HG02623 (cell line): ENCODE results near the gene AKNA.
"Not testable (repeated sequence)": the region's sequence is repeated elsewhere in the genome, so short reads cannot be mapped to it uniquely, and the experiment has no call there.

Source experiments
- ATAC-seq: cut with Tn5 transposase; IDR thresholded peaks from one replicate; pipeline ENCODE4 v1.9.1; 2021; ENCODE audit warnings: moderate library complexity; ENCODE audit not compliant: unreplicated experiment

The AKNA gene

GRCh38 chr9:114341991-114342390, 45.8 kb downstream of the AKNA start:
- ATAC-seq = no peak

GRCh38 chr9:114341152-114341830, 46.5 kb downstream of the AKNA start:
- ATAC-seq = no peak

- ATAC-seq = no peak
These were observed 48.5 kb downstream of the AKNA start for GRCh38 chr9:114339130-114339908.

- ATAC-seq = no peak
These were observed 49.6 kb downstream of the AKNA start for GRCh38 chr9:114338187-114338586.

- no peak for ATAC-seq
These were observed 50.9 kb downstream of the AKNA start for GRCh38 chr9:114336699-114337395.

GRCh38 chr9:114336157-114336556, 51.6 kb downstream of the AKNA start:
- no peak for ATAC-seq

GRCh38 chr9:114335745-114336144, 52.0 kb downstream of the AKNA start:
- no peak for ATAC-seq

GRCh38 chr9:114334490-114334889, 53.3 kb downstream of the AKNA start:
- ATAC-seq = no peak

- ATAC-seq = not testable (repeated sequence)
These were observed 54.1 kb downstream of the AKNA start for GRCh38 chr9:114333718-114334117.

- ATAC-seq = not testable (repeated sequence)
These were observed 55.2 kb downstream of the AKNA start for GRCh38 chr9:114332474-114333040.

GRCh38 chr9:114331229-114332195, 56.3 kb downstream of the AKNA start:
- ATAC-seq = not testable (repeated sequence)

GRCh38 chr9:114330636-114331035, 57.1 kb downstream of the AKNA start:
- ATAC-seq = no peak

GRCh38 chr9:114329625-114330022, 58.2 kb downstream of the AKNA start, which contains the start of gene ORM2:
TSS of gene ORM2 (plus strand) at chr9:114329869. CDS start at chr9:114329905, 36 bp downstream.
- ATAC-seq = not testable (repeated sequence)

- not testable (repeated sequence) for ATAC-seq
These were observed 58.7 kb downstream of the AKNA start for GRCh38 chr9:114328937-114329624.

GRCh38 chr9:114328357-114328820, 59.4 kb downstream of the AKNA start:
- ATAC-seq = not testable (repeated sequence)

- ATAC-seq = no peak
These were observed 60.0 kb downstream of the AKNA start for GRCh38 chr9:114327749-114328148.

GRCh38 chr9:114325684-114326254, 62.0 kb downstream of the AKNA start:
- not testable (repeated sequence) for ATAC-seq

GRCh38 chr9:114324965-114325364, 62.8 kb downstream of the AKNA start:
- not testable (repeated sequence) for ATAC-seq

- no peak for ATAC-seq
These were observed 63.3 kb downstream of the AKNA start for GRCh38 chr9:114324492-114324891.
